HG03460 (cell line): ENCODE data around the gene GPR183.
"Not testable (repeated sequence)": the region's sequence is repeated elsewhere in the genome, so short reads cannot be mapped to it uniquely, and the experiment has no call there.

ENCODE experiments used
- ATAC-seq: cut with Tn5 transposase; IDR thresholded peaks from one replicate; pipeline ENCODE4 v1.9.1; 2021; ENCODE audit not compliant: unreplicated experiment

GPR183 gene

DNA sequence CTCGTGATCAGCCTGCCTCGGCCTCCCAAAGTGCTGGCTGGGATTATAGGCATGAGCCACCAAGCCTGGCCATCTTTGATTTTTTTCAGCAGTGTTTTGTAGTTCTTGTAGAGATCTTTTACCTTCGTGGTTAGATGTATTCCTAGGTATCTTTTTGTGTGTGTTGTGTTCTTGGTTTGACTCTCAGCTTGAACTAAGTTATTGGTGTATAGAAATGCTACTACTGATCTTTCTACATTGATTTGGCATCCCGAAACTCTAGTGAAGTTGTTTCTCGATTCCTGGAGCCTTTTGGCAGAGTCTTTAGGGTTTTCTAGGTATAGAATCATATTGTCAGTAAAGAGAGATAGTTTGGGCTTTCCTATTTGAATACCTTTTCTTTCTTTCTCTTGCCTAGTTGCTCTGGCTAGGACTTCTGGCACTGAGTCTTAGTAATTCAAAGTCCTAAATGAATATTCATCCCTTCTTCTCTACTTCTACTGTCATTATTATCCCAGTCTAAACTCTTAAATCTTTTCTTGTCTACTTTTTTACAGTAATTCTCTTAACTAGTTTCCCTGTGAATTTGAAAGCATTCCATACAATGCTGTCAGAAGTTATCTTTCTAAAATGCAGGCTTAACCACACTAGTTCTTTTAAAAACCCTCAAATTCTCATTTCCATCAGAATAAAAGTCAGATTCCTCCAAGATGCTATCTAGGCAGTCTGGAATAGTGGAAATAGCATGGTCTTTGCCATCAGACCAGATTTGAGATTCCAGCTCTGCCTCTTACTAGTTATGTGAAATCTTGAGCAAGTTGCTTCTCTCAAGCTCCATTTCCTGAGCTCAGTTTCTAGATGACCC lies 56.0 kb downstream of the GPR183 start:
- no peak for ATAC-seq

DNA sequence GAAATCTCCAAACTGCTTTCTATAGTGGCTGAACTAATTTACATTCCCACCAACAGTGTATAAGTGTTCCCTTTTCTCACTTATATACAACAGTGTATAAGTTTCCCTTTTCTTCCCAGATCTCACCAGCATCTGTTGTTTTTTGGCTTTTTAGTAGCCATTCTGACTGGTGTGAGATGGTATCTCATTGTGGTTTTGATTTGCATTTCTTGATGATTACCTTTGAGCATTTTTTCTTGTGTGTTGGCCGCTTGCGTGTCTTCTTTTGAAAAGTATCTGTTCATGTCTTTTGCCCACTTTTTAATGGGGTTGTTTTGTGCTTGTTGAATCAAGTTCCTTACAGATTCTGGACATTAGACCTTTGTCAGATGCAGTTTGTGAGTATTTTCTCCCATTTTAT lies 57.6 kb downstream of the GPR183 start:
- not testable (repeated sequence) for ATAC-seq

DNA sequence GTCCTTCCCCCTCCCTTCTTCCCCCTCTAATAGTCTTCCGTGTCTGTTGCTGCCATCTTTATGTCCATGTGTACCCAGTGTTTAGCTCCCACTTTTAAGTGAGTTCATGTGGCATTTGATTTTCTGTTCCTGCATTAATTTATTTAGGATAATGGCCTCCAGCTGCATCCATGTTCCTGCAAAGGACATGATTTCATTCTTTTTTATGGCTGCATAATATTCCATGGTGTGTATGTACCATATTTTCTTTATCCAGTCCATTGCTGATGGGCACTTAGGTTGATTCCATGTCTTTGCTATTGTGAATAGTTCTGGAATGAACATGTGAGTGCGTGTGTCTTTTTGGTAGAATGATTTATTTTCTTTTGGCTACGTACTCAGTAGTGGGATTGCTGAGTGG lies 58.0 kb downstream of the GPR183 start:
- not testable (repeated sequence) for ATAC-seq

DNA sequence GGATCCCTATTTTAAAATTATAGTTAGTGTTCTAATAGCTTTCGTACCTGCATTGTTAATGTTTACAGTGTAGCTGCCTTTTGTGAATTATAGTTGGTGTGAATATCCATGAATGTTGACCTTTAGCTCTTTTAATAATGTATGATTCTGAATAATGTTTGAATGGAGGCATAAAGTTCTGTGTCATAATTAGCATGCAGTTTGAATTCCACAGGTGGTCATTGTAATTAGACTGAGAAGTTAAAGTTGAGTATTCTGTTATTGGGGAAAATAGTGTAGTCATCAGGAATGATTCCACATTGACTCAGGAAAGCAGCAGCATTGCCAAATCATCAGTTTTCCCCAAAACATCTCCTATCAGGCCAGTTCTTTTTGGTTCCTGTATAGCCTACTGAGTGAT lies 61.1 kb downstream of the GPR183 start:
- no peak for ATAC-seq
